ENCODE measurements around the gene PLA2G5.

Gene PLA2G5

DNA sequence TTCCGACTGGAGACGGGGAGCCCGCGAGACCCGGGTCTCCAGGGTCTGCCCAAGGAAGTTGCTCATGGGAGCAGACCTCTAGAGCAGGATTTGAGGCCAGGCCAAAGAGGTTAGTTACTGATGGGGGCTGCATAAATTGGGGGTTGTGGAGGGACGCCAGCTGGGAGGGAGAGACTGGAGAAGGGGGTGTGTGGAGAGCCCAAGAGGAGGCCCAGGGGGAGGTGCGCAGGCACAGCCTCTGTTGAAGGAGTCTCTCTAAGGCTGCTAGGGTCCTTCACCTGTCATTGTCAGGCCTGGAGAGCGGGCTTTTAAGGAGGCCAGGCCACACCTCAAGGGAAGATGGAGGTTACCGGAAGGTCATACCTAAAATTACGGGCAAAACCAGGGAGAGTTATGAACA lies 363 bp downstream of the PLA2G5 start:
- no peak for DNase-seq

DNA sequence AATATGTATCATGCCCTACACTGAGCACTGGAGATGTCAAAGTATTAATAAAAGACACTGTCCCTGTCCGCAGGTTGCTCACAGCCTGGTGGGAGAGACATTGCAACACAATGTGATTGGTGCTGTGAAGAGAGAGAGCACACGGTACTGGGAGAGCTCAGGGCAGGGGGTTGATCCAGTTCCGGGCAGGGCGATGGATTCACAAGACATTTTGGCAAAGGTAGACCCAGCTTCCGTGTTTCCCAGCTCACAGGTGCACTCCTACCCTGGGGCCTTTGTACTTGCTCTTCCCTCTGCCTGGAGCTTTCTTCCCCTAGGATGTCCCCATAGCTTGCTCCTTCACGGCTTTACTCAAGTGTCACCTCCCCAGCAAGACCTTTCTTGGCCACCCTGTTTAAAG lies 1.4 kb downstream of the PLA2G5 start:
- no peak for DNase-seq

DNA sequence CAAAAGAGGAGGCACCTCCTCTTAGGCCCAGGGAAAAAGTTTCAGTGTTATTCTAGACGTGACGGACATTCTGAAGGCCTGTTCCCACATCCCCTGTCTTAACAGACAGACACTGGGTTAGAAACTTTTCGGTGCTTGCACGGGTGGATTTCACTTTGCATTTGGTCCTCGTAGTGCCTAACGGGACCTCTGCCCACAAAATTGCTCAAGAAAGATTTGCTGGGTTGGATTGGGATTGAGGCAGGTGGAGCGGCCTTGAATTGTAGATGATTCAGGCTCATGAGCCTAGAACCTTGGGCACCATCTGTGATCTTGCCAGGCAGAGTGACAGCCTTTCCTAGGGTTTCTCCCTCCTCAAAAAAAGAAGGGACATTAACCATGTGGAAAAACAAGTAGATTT lies 2.8 kb downstream of the PLA2G5 start:
- DNase-seq, result no peak

DNA sequence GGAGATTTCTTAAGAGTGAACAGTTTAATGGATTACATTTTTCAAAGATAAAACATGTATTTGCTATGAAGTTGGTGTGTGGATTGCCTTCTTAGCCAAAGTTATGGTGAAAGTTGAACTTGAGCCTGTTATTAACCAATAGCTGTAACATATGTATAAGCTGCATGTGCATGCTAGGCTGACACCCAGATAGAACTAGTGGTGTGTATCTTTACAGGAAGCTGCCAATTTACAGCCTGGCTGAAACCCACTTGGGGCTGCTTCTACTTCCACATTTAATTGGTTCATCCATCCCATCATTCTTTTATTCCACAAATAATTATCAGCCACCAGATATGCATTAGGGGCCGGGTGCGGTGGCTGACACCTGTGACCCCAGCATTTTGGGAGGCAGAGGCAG lies 3.3 kb downstream of the PLA2G5 start:
- DNase-seq, result no peak

DNA sequence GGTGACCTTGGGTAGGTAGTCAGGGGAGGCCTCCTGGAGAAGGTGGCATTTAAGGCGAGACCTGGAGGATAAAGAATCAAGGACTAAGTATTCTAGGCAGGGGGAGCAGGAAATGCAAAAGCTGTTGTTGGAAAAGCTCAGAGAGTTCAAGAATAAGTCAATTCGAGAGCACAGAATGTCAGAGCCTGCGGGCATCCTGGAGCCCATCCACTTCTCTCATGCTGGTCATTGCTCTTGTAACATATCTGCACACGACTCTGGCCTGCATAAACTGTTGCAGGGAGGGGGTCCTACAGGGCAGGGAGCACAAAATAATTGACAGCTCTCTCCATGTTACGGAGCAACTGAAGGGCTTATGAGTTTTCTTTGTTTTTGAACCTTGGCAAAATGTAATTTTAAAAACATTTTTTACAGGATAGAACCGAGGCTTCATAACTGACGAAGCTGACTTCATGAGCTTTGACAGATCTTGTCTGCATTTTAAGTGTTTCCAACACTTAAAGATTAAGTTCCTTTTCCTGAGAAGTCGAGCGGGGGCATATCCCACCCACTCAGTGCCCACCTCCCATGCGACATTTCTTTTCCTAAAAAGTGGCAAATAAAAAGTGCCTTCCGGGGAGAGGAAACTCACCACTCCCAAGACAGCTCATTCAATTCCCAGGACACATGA lies 4.2 kb downstream of the PLA2G5 start:
- DNase-seq, result no peak

DNA sequence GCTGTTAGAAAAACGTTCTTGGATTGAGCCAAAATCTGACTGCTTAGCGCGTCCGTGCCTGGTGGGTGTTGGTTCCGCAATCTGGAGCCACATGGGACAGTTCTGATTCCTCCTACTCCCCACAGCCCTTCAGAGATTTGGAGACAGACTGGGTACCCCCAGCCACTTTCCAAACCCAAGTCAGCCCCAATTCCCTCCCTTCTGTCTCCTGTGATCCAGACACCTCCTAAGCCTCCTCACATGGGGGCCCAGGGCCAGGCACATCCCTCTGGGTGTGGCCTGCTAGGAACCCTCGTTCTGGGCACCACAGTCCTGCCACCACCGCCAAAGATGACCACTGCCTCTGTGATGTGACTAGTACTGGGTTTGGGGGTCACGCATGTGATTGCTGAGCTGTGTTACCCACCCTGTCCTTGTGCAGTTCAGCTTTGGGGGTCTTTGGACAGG lies 4.8 kb downstream of the PLA2G5 start:
- no peak for DNase-seq

DNA sequence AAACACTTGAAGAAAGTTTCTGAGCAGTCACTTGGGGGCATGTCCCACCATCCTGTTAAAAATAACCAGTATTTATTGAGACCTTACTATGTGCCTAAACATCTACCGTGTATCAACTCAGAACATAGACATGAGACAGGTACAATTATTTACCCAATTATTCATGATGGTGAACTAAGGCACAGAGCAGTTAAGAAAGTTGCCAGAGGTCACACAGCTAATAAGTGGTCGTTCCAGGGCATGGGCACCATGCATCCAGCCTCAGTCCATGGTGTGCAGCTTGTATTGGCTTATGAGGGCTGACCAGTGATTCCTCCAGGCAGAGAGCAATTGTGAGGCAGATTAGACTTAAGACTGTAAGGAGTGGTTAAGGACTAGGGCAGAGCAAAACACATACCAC lies 5.4 kb downstream of the PLA2G5 start:
- no peak for DNase-seq

DNA sequence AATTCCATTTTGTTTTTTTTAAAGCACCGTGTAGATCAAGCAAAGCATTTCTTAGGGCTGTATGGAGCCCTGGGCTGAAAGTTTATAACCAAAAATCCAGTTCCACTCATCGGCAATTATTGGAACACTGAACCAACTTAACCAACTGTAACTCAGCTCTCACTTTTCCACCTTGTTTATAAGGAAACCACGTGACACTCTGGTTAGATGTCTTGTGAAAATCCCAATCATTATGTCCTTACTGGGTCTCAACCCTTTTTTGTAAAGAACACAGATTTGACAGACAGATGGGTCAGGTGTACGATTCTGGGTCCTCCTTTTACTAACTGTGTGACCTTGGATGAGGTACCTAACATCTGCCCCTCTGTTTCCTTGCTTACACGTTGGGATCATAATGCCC lies 6.2 kb downstream of the PLA2G5 start:
- no peak for DNase-seq

DNA sequence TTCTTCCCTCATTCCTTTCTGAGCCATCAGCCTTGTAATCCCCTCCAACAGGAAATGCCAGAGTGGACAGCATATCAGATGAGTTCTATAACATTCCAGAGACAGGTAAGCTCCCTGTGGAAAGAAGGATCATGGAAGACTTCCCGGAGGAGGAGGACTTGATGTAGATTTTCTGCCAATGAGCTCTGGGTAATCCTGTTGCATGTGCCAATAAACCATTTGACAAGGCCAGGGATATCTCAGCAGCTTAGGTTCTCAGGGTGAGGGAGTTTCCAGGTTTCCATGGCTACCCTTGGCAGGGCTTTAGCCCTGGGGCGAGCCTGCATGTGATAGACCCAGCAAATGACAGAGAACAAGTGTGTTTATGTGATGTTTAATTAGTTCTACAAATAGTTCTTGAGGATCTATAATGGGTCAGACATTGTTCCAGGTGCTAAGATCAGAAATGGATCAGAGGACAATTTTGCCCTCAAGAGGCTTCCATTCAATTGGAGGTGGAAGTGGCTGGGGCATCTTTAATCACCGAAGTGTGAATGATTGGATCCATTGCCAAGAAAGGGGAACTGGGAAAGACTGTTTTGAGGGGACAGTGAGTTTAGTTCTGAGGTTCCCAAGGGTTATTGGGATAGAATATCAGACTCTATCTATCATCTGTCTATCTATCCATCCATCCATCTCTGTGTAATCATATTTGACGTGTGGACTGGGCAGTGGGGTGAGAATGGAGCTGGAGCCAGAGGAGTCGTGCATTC lies 6.9 kb downstream of the PLA2G5 start:
- DNase-seq, result no peak

DNA sequence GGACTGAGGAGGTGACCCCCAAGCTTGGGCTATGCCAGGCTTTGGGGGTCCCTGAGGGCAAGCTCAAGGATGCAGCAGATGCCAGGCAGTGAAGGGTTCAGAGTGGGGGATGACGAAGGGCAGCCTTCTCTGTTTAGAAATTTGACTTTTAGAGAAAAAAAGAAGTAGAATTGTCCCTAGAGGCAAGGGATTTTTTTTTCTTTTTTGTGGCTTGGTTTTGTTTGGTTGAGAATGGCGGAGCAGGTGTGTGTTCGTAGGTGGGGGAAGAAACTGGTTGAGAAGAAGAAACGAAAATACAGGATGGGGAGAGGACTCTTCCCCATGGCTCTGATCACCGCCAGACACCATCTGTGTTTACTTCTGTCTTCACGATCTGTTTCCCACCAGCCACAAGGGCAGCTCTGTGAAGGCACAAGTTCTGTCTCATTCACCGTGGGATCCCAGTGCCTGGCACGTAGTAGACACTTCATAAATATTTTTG lies 8.2 kb downstream of the PLA2G5 start:
- DNase-seq, result no peak

DNA sequence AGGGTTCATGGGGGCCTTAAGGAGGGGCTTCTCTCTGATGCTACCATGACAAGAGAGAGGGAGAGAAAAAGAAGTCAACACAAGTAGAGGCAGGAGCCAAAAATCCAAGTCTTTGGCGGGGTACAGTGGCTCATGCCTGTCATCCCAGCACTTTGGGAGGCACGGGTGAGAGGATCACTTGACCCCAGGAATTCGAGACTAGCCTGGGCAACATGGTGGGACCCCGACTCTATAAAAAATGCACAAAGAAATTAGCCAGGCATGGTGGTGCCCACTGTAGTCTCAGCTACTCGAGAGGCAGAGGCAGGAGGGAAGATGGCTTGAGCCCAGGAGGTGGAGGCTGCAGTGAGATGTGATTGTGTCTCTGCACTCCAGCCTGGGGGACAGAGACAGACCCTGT lies 8.7 kb downstream of the PLA2G5 start:
- no peak for DNase-seq

DNA sequence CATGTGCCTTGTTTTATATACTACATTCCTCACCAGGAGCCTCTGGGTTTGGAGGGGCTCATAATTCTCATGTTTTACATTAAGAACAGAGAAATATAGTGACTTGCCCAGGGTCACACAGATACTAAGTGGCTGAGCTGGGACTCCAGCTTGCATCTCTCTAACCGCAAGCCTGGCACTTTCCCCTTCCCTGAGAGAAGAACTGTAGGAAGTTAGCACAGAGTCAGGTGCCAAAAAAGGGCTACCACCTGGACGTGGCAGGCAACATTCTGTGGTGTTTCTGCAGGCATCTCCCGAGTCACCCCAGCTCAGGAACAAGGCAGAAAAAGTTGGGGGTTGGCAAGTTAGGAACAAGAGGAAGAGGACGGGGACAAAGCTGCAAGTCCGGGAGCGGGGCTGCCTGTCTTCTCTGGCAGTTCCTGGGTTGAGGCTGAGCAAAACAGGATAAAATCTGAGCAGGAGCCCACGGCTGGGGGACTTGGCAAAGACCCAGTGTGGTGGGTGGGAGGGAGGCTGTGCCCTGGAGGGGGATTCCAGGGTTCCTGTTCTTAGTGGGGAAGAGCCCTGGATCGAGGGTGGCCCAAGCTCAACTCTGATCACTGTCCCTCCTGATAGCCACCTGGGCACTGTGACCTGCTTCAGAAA lies 9.8 kb downstream of the PLA2G5 start:
- no peak for DNase-seq

DNA sequence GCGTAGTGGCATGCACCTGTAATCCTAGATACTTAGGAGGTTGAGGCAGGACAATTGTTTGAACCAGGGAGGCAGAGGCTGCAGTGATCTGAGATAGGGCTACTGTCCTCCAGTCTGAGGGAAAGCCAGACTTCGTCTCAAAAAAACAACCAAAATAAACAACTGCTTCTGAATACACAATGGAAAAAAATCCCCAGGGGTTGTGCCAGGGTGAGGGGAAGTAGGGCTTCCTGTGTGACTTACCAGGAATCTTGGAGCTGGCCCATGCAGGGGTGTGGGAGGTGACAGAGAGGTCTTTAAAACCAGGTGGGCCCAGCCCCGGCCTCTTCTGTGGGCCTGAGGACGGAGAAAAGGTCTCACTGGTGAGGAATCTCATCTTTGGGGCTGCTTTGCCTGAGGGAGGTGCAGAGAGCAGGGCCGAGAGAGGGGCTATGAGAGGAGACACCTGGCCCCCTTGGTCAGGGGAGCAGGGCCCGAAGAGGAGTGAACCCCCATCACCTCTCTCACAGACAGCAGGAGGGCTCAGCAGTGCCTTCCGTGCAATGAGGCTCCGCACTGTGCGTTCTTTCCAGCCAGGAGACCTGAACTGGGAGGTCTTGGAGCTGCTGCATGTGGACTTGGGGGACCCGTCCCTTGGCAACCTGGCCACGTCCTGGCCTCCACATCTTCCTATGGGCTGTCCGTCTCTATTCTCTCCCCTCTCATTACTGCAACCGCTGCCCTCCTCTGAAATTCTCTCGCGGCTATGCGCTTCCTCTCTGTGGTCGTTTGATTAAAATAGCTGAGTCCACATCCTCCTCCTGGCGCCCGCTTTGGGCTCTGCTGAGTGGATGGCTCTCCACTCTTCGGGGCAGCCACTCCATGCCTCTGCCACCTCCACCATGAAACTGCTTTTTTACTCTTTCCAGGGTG lies 10.7 kb downstream of the PLA2G5 start:
- DNase-seq, result no peak

DNA sequence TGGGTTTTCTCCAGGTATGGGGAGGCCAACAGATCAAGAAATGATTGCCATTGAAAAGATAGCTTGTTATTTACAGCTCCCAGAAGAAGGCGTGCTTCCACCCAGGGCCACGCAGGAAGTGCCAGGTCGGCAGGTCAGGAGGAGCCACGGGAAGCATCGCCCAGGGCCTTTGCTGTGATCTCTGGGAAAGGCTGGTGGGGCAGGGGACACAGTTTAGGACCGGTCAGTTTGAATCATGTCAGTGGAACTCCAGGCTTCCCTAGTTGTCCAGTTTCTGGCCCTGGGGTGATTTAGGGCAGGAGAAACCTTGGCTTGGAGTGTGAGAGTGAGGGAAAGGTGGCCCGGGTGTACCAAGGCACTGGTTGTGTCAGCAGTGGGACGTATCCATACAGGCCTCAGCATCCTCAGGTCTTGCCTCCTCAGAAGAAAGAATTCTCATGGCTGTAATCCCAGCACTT lies 11.4 kb downstream of the PLA2G5 start:
- DNase-seq, result no peak

DNA sequence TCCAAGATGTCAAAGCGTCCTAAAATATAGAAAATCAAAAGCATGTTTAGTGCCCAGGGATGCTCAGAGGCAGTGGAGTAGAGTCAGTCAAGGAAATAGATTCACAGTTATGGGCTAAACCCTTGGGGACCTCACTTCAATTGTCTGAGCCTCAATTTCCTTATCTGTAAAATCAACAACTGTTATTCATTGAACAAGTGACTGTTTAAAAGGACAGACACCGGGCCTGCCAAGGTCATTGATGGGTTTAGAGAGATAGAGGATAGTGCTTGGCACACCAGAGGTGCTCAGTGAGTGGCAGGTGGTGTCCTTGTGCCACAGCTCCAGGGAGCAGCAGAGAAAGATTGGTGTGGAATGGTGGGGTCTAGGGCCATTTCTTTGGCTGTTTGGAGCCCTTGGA lies 12.8 kb downstream of the PLA2G5 start:
- no peak for DNase-seq

DNA sequence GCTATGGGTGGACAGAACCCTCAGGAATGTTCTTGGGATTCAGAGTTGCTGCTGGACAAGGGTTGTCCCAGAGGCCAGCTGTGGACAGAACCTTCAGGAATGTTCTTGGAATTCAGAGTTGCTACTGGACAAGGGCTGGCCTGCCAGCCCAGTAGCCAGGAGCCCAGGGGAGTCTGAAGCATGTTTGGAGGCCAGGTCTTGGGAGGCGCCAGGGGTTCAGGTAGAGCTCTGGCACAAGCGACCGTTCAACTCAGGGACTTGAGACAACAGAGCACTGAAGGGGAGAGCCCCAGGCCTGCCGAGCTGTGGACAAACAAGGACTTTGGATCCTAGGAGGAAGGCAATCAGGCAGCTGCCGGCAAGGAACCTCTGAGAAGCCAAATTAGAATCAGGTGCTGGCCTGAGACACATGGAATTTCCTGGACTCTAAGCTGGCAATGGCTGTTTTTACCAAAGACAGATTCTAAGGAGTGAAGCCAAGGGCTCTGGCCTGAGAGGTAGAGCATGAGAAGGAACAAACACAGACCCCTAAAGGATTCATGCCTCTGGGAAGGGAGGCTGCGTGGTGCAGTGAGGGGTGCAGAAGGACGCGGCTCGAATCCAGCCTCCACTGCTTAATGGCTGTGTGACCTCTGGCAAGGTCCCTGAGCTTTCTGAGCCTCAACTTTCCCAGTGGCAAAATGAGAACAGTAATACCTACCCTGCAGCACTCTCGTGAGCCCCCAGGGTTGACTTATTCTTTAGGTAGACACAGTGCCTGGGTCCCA lies 13.4 kb downstream of the PLA2G5 start:
- no peak for DNase-seq

DNA sequence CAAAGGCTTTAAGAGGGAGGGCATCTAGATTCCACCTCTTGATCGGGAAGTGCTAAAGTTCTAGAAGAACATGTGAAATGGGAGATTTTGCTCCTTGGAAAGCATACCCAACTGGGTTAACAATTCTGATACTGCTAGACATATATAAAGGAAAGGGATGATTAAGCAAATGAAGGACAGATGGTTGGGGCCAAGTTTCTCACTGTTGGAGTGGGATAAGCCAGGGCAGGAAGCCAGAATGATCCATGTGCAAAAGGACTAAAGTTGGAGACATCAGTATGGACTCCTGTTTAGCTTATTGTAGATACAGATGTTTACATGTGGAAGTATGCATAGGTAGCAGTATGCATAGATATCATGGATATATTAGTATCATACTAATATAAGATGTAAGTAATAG lies 16.8 kb downstream of the PLA2G5 start:
- DNase-seq, result no peak

DNA sequence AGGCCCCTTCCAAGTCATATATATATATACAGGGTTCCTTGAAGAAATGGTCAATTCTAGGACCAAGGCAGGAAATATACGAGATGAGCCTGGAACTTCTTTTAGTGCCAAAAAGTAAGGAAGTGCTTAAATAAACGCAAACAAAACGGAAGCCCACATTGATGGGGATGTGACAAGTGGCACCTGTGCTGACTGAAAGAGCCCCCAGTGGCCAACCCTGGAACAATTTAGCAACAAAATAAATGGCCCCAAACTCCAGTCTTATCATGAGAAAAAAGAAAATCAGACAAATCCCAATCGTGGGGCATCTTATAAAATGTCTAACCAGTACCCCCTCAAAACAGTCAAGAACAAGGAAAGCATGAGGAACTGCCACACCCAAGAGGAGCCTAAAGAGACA lies 17.7 kb downstream of the PLA2G5 start:
- DNase-seq, result no peak

DNA sequence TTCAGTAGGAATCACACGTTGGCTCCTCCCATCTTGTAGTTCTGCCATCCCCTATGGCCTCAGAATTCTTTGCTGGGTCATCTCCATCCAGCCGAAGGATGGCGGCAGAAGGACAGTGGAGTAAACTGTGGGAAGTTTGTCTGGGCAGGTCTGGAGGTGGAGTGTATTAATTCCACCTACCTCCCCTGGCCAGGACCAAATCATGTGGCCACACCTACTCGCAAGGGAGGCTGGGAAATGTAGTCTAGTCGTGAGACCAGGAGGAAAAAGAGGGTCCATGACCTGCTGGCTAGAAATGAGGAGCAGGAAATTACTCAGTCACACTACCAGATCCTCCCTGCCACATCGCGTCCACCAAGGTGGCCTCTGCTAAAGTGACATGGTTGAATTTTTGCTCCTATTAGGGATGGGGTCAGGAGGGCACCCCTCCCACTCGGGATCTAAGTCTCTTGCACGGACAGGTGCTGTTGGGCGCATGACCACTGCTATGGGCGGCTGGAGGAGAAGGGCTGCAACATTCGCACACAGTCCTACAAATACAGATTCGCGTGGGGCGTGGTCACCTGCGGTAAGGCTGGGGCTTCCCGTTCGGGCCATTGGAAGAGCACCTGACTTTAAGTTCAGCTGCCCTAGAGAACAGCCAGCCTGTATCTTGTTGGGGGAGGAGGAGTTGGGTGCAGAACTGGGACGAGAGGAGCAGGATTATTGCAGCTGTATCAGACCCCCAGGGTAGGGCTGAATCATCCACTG lies 19.5 kb downstream of the PLA2G5 start:
- DNase-seq, result no peak

DNA sequence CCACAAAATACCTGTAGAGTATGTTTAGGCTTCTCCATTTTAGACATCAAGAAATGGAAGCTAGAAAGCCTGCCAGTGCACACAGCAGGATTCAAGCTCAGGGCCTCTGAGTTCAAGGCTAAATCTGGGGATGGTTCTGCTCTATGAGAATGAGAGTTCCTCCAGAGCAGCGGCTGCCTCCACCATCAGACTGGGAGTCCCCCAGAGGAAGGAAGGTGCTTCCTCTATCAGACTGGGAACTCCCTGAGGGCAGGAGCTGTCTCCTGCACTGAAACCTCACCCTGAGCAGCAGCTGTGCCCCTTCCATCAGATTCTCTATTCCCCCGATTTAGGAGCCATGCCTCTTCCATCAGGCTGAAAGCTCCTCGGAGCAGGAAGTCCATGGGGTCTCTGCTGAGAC lies 20.1 kb downstream of the PLA2G5 start:
- no peak for DNase-seq

DNA sequence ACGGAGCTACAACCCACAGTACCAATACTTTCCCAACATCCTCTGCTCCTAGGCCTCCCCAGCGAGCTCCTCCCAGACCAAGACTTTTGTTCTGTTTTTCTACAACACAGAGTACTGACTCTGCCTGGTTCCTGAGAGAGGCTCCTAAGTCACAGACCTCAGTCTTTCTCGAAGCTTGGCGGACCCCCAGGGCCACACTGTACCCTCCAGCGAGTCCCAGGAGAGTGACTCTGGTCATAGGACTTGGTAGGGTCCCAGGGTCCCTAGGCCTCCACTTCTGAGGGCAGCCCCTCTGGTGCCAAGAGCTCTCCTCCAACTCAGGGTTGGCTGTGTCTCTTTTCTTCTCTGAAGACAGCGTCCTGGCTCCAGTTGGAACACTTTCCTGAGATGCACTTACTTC lies 20.6 kb downstream of the PLA2G5 start:
- DNase-seq, result no peak

All from activated CD4-positive, alpha-beta T cell treated with anti-CD3 and anti-CD28 coated beads for 1 hour (primary cell).